A673 (cell line): Measurements from ENCODE around the gene POPDC2.

Source experiments
- CTCF ChIP-seq: fragments of 300-800, 200-600 bp; sonication (generic); conservative IDR thresholded peaks from 2 replicates; pipeline ENCODE4 v1.5.1; 2017; ENCODE audit warnings: low read depth, mild to moderate bottlenecking, antibody characterized with exemption, low read length, moderate library complexity, mixed read lengths
- EZH2 ChIP-seq: fragments of 200-600 bp; sonication (generic); IDR thresholded peaks from 2 replicates; pipeline ENCODE4 v1.6.1; 2017; ENCODE audit warnings: borderline replicate concordance, low read depth, mild to moderate bottlenecking, mixed read lengths, antibody characterized with exemption, low read length; ENCODE audit not compliant: poor library complexity, severe bottlenecking

- TF ChIP-seq CTCF, result no peak
- no peak for TF ChIP-seq EZH2
Observed at GRCh38 chr3:119624002-119624720, 36.2 kb downstream of the POPDC2 start.
